Caki2 (cell line): ENCODE measurements around the gene LHX1. TPM values are rescaled to one million over a fixed set of nuclear protein-coding genes. Genes with fewer than 3 reads are reported as not detected.

Experiments used
- DNase-seq: peaks from one replicate; pipeline ENCODE4 v3.0.0-alpha.2; 2015; ENCODE audit warnings: low read depth
- in situ Hi-C: cut with HindIII; loops from 2 replicates; pipeline ENCODE4 v1.10.0; 2016; ENCODE audit warnings: low sequenced_read_pairs, low pct_unique_long_range_greater_than_20kb, mixed read lengths
- total RNA-seq: library from RNA; depleted of rRNA; stranded (reverse); fragments of >200 nt; shearing (Covaris generic); gene quantifications from 2 replicates; pipeline ENCODE4 v1.2.3, GENCODE V29; 2014; ENCODE audit warnings: low replicate concordance; rRNA removed

Gene LHX1
- total RNA-seq, result 4.0 and 6.9 TPM in 2 replicates

DNA sequence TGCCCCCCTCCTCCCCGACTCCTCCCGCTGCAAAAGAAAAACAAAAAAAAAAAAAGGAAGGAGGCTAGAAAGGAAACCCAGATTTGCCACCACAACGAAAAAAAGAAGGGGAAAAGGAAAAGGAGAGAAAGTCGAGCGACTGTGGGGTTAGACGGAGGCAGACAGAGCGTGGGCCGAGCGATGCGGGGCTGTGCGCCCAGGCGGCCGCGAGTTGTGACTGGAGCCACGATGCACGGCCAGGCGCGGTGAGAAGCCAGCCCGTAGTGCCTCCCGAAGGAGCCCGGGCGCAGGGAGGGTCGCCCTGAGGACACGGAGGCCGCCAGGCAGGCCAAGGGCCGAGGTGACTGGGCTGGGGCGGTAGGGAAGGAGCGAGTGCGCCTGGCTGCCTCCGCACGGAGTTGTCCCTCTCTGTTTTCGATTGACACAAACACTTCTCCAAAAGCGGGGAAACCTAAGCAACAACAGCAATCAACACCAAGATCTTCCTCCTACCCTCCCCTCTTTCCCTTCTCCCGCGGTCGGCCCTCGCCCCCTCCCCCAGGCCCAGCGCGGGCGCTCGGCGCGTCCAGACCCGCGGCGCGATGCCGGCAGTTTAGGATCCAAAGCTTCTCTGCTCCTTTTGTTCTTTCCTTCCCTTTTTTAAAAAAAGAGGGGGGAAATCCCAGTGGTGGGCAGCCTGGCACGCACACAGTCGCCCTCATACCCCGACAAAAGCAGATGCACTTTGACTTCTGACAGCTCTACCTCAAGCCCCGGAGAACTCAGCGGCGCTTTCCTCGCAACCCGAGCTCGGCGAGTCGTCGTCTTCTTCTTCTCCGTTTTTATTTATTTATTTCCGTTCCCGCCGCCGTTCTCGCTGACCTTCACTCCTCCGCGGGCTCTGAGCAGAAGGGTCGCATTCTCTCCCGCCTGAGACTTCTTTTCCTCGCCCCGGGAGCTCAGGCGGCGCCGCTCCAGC is at the start of gene LHX1:
Gene LHX1, plus strand, starts transcription at position 475 of the 958 bp plus-strand sequence. CDS start 723 bp downstream, outside the sequence.
- in situ Hi-C loops, result no loop called here
- DNase-seq, result no peak

GRCh38 chr17:36888236-36888951 is 48.9 kb upstream of the LHX1 start:
- in situ Hi-C loops, result no loop called here
- DNase-seq, result no peak

DNA sequence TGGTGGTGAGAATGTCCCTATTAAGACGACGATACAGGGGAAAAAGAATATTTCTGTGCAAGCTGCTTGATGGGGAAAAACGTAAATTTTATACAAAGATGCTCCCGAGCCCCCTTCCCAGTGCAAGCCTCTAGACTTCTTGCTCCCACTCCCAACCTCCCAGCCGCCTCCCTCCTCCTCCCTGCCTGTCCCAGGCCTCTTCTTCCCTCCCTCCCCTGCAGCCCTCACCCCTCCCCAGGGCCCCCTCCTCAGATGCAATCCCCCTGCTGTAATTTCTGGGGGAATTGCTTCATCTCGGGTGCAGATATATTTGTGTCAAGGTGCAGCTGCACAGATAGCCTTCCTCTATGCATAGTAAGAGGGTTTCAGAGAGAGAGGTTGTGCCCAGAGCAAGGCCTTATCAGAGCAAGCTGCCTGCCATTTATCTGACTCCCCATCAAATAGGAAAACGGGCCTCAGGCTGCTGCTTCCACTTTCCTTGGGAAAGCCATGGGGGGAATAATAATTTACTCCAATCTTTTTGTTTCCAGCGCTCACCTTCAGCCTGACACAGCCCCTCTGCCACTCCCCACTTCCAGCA is 47.4 kb upstream of the LHX1 start:
- no peak for DNase-seq
- in situ Hi-C loops, result no loop called here

GRCh38 chr17:36890398-36891168 is 46.7 kb upstream of the LHX1 start:
- DNase-seq, result no peak
- in situ Hi-C loops, result no loop called here

- in situ Hi-C loops, result no loop called here
- DNase-seq, result no peak
Observed at GRCh38 chr17:36892112-36892838, 45.0 kb upstream of the LHX1 start.

DNA sequence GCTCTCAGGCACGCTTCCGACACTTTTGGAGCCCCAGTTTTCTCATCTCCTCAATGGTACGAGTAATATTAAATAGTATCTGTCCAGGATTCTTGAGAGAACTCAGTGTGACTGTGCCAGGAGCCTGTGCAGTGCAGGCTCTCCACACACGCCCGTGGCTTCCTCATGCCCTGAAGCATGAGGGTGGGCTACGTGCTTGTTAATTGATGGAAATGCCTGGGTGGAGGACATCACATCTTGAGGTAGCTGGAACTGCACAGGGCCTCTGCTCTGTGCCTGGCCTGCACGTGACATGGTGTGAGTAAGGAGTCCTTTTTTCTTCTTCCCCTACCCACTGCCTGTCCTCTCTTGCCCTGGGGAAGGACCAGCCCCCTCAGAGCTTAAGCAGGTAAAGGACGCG is 43.1 kb upstream of the LHX1 start:
- in situ Hi-C loops, result no loop called here
- no peak for DNase-seq

- DNase-seq, result no peak
- in situ Hi-C loops, result no loop called here
Observed at GRCh38 chr17:36894925-36895324, 42.4 kb upstream of the LHX1 start.

DNA sequence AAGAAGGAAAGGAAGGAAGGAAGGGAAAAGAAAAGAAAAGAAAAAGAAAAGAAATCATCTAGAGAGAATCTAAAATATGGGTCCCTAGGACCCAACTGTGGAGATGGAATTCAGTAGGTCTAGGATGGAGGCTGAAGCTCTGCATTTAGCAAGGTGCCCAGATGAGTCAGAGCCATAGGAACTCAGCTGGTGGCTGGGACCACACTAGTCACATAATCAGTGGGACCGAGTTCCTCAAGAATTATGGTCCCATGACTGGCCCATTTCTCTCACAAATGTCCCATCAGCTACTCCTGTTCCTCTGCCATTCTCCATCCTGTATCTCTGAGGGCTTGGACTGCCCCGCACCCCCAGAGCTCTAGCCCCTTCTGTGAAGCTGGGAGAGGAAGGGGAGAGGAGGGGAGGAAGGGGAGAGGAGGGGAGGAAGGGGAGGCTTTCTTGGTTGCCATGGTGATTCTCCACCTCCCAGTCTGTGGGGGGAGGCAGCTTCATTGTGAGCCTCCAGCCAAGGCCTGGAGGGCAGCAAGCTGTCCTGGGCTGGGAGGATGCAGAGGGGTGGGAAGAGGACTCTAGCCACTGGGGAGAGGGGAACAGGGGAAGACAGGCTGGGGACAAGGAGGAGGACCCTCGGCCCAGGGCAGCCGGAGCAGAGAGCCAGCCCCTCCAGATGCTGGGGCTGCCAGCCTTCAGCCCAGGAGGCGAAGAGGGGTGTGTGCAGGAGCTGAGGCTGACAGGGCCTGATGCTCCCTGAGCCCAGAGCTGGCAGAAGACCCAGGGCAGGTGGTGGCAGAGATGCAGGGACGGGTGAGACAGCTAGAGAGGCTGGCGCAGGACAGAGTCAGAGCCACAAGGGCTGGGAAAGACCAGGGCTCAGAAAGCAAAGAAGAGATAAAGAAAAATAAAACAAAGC is 37.8 kb upstream of the LHX1 start:
- no peak for DNase-seq
- in situ Hi-C loops, result no loop called here

GRCh38 chr17:36900160-36900512 is 37.1 kb upstream of the LHX1 start:
- in situ Hi-C loops, result no loop called here
- no peak for DNase-seq

DNA sequence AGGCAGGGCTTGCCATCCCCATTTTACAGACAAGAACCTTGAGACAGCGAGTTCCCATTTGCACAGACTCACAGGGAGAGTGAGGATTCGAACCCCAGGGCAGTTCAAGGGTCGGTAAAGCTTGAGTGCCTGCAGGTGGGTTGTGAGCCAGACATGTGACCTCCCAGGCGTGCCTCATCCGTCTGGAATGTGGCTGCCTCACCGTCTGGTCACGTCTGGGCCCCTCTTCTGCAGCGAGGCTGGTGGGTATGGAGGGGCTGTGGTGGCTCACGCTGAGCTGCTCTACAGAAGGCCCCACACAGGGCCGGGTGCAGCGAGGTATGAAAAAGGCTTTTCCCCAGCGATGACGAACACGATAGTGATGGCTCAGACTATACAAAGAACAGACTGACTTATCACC is 35.8 kb upstream of the LHX1 start:
- peak; percentile 97 for DNase-seq
- in situ Hi-C loops, result no loop called here

DNA sequence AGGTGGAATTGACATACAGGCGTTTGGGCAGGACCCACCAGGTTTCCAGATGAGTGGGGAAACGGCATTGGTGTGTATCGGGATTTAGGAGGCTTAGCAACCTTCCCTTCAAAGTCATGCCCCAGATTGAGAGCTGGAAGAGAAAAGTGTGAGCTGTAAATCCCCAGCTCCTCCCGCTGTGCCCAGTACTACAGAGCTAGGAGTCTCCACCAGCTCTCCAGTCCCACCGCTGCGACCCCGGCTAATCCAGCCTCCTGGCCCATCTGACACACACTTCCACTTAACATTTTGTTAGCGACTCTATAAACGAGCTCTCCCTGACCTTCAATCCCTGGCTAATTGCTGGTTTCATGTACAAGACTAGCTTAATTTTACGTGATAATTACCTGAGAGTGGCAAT is 29.9 kb upstream of the LHX1 start:
- no peak for DNase-seq
- in situ Hi-C loops, result no loop called here

GRCh38 chr17:36910513-36910912 is 26.8 kb upstream of the LHX1 start:
- no peak for DNase-seq
- in situ Hi-C loops, result no loop called here

DNA sequence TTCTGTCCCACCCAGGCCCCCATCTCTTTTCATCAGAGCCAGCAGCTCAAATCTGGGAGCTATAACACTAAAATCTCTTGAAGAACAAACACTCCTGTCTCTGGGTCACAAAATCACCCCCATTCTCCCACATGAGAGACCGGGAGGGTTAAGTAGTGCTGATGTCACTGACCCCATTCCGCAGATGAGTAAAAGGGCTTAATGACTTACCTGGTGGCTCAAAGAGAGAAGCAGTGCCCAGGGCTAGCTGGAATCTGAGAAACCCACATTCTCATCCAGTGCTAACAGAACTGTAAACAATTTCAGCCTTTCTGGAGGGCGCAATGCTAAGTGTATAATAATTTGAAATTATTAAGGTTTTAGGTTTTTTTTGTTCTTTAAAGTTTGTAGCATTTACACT is 26.3 kb upstream of the LHX1 start:
- DNase-seq, result no peak
- in situ Hi-C loops, result no loop called here

- in situ Hi-C loops, result no loop called here
- DNase-seq, result no peak
Observed at GRCh38 chr17:36913132-36913531, 24.1 kb upstream of the LHX1 start.

- in situ Hi-C loops, result no loop called here
- peak; percentile 89 for DNase-seq
Observed at GRCh38 chr17:36918211-36918691, 19.0 kb upstream of the LHX1 start.

DNA sequence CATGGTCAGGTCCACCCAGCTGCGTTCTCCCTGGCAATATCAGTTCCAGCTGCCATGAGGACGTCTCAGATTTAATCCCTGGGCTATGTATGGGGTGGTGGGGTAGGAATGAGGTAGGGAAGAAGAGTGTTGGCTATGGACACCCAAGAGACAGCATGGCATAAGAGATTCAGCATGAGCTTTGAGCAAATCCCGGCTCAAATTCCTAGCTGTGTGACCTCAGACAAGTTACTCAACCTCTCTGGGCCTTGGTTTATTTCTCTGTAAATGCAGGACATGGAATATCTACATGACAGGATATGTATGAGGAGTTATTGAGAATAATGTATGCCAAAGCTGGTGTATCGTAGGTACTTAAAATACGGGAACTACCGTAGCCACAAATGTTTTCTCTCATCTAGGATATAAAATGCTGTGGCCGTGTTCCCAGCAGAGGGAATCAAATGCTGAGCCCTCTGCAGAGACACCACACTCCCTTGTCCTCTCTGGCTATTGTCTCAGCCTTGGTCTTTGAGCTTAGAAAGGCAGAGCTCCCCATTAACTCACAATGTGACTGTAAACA is 17.8 kb upstream of the LHX1 start:
- in situ Hi-C loops, result no loop called here
- DNase-seq, result no peak
